PC-3 (cell line): Measurements from ENCODE around the gene RTP5.

Experiments used
- EZH2 ChIP-seq: fragments of 300-600 bp; sonication (generic); IDR thresholded peaks from one replicate; pipeline ENCODE4 v1.6.1; 2017; ENCODE audit warnings: antibody characterized with exemption, mild to moderate bottlenecking, low read length; ENCODE audit not compliant: unreplicated experiment
- TF ChIP-seq, protein P1 (sequence below): fragments of 300-600 bp; sonication (generic); conservative IDR thresholded peaks from 2 replicates; pipeline ENCODE4 v1.5.1; 2017; ENCODE audit warnings: antibody characterized with exemption, low read depth, mild to moderate bottlenecking, low read length

DNA sequence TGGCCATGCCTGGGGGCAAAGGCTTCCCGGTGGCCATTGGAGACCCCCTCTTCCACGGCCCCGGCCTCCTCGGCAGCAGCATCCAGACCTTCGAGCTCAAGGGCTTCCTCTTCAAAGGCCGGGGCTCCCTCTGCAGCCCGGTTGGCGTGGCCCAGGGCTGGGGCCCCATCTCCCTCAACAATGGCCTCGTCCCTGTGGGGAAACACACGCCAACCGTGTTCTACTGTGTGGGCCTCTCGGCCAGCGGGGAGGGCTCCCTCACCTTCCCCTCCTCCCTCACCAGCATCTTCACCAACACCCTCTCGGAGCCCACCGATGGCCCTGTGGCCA, 2.7 kb downstream of the RTP5 start:
- TF ChIP-seq, protein P1, sequence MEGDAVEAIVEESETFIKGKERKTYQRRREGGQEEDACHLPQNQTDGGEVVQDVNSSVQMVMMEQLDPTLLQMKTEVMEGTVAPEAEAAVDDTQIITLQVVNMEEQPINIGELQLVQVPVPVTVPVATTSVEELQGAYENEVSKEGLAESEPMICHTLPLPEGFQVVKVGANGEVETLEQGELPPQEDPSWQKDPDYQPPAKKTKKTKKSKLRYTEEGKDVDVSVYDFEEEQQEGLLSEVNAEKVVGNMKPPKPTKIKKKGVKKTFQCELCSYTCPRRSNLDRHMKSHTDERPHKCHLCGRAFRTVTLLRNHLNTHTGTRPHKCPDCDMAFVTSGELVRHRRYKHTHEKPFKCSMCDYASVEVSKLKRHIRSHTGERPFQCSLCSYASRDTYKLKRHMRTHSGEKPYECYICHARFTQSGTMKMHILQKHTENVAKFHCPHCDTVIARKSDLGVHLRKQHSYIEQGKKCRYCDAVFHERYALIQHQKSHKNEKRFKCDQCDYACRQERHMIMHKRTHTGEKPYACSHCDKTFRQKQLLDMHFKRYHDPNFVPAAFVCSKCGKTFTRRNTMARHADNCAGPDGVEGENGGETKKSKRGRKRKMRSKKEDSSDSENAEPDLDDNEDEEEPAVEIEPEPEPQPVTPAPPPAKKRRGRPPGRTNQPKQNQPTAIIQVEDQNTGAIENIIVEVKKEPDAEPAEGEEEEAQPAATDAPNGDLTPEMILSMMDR, result no peak
- TF ChIP-seq EZH2, result no peak
